GM23248 (cell line): ENCODE measurements around the gene HAUS8.

Experiments used
- EZH2 ChIP-seq: fragments of 200-600 bp; sonication (generic); IDR thresholded peaks from 2 replicates; pipeline ENCODE4 v1.6.1; 2018; ENCODE audit warnings: antibody characterized with exemption, mild to moderate bottlenecking; ENCODE audit not compliant: insufficient read depth, poor library complexity, severe bottlenecking
- EZH2phosphoT487 ChIP-seq: fragments of 200-600 bp; sonication (generic); IDR thresholded peaks from 2 replicates; pipeline ENCODE4 v1.6.1; 2018; ENCODE audit warnings: antibody characterized with exemption, moderate library complexity, mild to moderate bottlenecking, low read depth; ENCODE audit not compliant: insufficient read depth

- TF ChIP-seq EZH2: no peak
- TF ChIP-seq EZH2phosphoT487: no peak
These were observed 17.4 kb upstream of the HAUS8 start for GRCh38 chr19:17092696-17093095.
